Astrocyte (in vitro differentiated cells and primary cell): ENCODE data around the gene NOC2L. TPM values are rescaled to one million over a fixed set of nuclear protein-coding genes. Genes with fewer than 3 reads are reported as not detected.

Experiments
- DNase-seq: peaks from one replicate; pipeline ENCODE4 v3.0.0-alpha.2; 2010; ENCODE audit warnings: low read depth
- FAIRE-seq: peaks from 2 replicates; lab custom pipeline; 2011; peaks lifted over from hg19 to GRCh38; lab: Jason Lieb, UNC
- H2AFZ ChIP-seq: 2 replicates; pipeline ENCODE4 v1.6.0; 2012; ENCODE audit warnings: low read depth, low read length, inconsistent platforms
- H3K27ac ChIP-seq: 2 replicates; pipeline ENCODE4 v1.5.1; 2011; ENCODE audit warnings: low read depth, low read length, inconsistent platforms
- H3K27me3 ChIP-seq: 2 replicates; pipeline ENCODE4 v1.6.0; 2011; ENCODE audit warnings: low read length, inconsistent platforms; ENCODE audit not compliant: insufficient read depth
- H3K36me3 ChIP-seq: 2 replicates; pipeline ENCODE4 v1.5.1; 2011; ENCODE audit warnings: low read length, inconsistent platforms; ENCODE audit not compliant: insufficient read depth
- H3K4me1 ChIP-seq: 2 replicates; pipeline ENCODE4 v1.5.1; 2011; ENCODE audit warnings: low read length, inconsistent platforms; ENCODE audit not compliant: insufficient read depth
- H3K4me2 ChIP-seq: 2 replicates; pipeline ENCODE4 v1.6.0; 2012; ENCODE audit warnings: low read length, inconsistent platforms
- H3K4me3 ChIP-seq: 2 replicates; pipeline ENCODE4 v1.5.1; 2011; ENCODE audit warnings: low read depth, mild to moderate bottlenecking, low read length, inconsistent platforms; ENCODE audit not compliant: insufficient read depth
- H3K79me2 ChIP-seq: 2 replicates; pipeline ENCODE4 v1.6.0; 2012; ENCODE audit warnings: mild to moderate bottlenecking, low read length, inconsistent platforms; ENCODE audit not compliant: insufficient read depth
- H3K9ac ChIP-seq: 2 replicates; pipeline ENCODE4 v1.6.0; 2012; ENCODE audit warnings: mild to moderate bottlenecking, low read length, inconsistent platforms
- H3K9me3 ChIP-seq: 2 replicates; pipeline ENCODE4 v1.5.1; 2012; ENCODE audit warnings: low read depth, mild to moderate bottlenecking, low read length, inconsistent platforms; ENCODE audit not compliant: insufficient read depth
- H4K20me1 ChIP-seq: 2 replicates; pipeline ENCODE4 v1.6.0; 2012; ENCODE audit warnings: low read length, inconsistent platforms; ENCODE audit not compliant: insufficient read depth
- H3K27ac Mint-ChIP-seq: one replicate; pipeline ENCODE4 v1.8.0; 2021; ENCODE audit warnings: mild to moderate bottlenecking, mixed read lengths; ENCODE audit not compliant: unreplicated experiment
- H3K27me3 Mint-ChIP-seq: one replicate; pipeline ENCODE4 v1.8.0; 2021; ENCODE audit warnings: low read depth, mixed read lengths; ENCODE audit not compliant: unreplicated experiment
- H3K36me3 Mint-ChIP-seq: one replicate; pipeline ENCODE4 v1.8.0; 2021; ENCODE audit warnings: low read depth, mixed read lengths; ENCODE audit not compliant: unreplicated experiment
- H3K4me1 Mint-ChIP-seq: one replicate; pipeline ENCODE4 v1.8.0; 2021; ENCODE audit warnings: low read depth, mixed read lengths; ENCODE audit not compliant: unreplicated experiment
- H3K4me3 Mint-ChIP-seq: one replicate; pipeline ENCODE4 v1.8.0; 2021; ENCODE audit warnings: mild to moderate bottlenecking, moderate library complexity, mixed read lengths; ENCODE audit not compliant: unreplicated experiment
- H3K9me3 Mint-ChIP-seq: one replicate; pipeline ENCODE4 v1.8.0; 2021; ENCODE audit warnings: mild to moderate bottlenecking, mixed read lengths; ENCODE audit not compliant: unreplicated experiment
- CTCF ChIP-seq: IDR thresholded peaks from 2 replicates; pipeline ENCODE4 v1.5.1; 2011; ENCODE audit warnings: low read depth, mild to moderate bottlenecking, inconsistent platforms, low read length, moderate library complexity; ENCODE audit not compliant: insufficient read depth
- EZH2 ChIP-seq: IDR thresholded peaks from 2 replicates; pipeline ENCODE4 v1.6.1; 2012; ENCODE audit warnings: mild to moderate bottlenecking, low read length, inconsistent platforms; ENCODE audit not compliant: insufficient read depth
- total RNA-seq: library from RNA; stranded (reverse); gene quantifications from 2 replicates; pipeline ENCODE4 v1.2.1, GENCODE V29; 2021

NOC2L gene
- total RNA-seq, 1 donor from 2014 or later: 91.4 TPM

GRCh38 chr1:917466-918091 is 41.5 kb downstream of the NOC2L start:
- Mint-ChIP-seq H3K27me3 (peaks cover 71% of the 10 kb centered on the region), H3K9me3 (no peaks in the 10 kb centered on the region), H3K4me3 (no peak overlapping the region), H3K27ac (no peak overlapping the region), H3K4me1 (peaks cover 4% of the 10 kb centered on the region), H3K36me3 (no peaks in the 10 kb centered on the region)
- H4K20me1 ChIP-seq: peaks cover 2% of the 10 kb centered on the region
- no peaks in the 10 kb centered on the region for H3K79me2 ChIP-seq
- peaks cover 9% of the 10 kb centered on the region for H3K4me1 ChIP-seq
- no peaks in the 10 kb centered on the region for H3K9me3 ChIP-seq
- H3K36me3 ChIP-seq: no peaks in the 10 kb centered on the region
- DNase-seq (no peak), FAIRE-seq (no peak)
- no peak overlapping the region for H3K4me2 ChIP-seq
- H2AFZ ChIP-seq: no peak overlapping the region
- no peak overlapping the region for H3K4me3 ChIP-seq
- no peak overlapping the region for H3K9ac ChIP-seq
- TF ChIP-seq EZH2 (no peak), CTCF (no peak)
- no peak overlapping the region for H3K27ac ChIP-seq
- H3K27me3 ChIP-seq: peaks cover 25% of the 10 kb centered on the region

GRCh38 chr1:917076-917459 is 42.0 kb downstream of the NOC2L start:
- peaks cover 9% of the 10 kb centered on the region for H3K4me1 ChIP-seq
- FAIRE-seq: no peak
- H3K36me3 Mint-ChIP-seq: no peaks in the 10 kb centered on the region

More at GRCh38 chr1:917076-917459, 42.0 kb downstream of the NOC2L start:
- Mint-ChIP-seq H3K4me3 (no peak overlapping the region), H3K27me3 (peaks cover 69% of the 10 kb centered on the region), H3K27ac (no peak overlapping the region), H3K9me3 (no peaks in the 10 kb centered on the region), H3K4me1 (peaks cover 4% of the 10 kb centered on the region)
- Histone ChIP-seq H3K79me2 (no peaks in the 10 kb centered on the region), H3K36me3 (no peaks in the 10 kb centered on the region), H3K4me3 (no peak overlapping the region), H3K4me2 (no peak overlapping the region), H4K20me1 (peaks cover 3% of the 10 kb centered on the region), H2AFZ (no peak overlapping the region), H3K9me3 (no peaks in the 10 kb centered on the region), H3K27me3 (peaks cover 25% of the 10 kb centered on the region), H3K9ac (no peak overlapping the region), H3K27ac (no peak overlapping the region)
- no peak for DNase-seq
- TF ChIP-seq CTCF (no peak), EZH2 (no peak)
